CD4-positive, alpha-beta T cell treated with Interleukin-12 subunit alpha and Interleukin-12 subunit beta, for 1 hour (primary cell): ENCODE results near the gene ERFE.
"Not testable (repeated sequence)": the region's sequence is repeated elsewhere in the genome, so short reads cannot be mapped to it uniquely, and the experiment has no call there.

Experiments
- DNase-seq: peaks from one replicate; pipeline ENCODE4 v3.0.0-alpha.2; 2020

Gene ERFE

GRCh38 chr2:238170386-238171071, 11.8 kb downstream of the ERFE start:
- no peak for DNase-seq

GRCh38 chr2:238171072-238171431, 12.3 kb downstream of the ERFE start:
- DNase-seq = not testable (repeated sequence)

DNA sequence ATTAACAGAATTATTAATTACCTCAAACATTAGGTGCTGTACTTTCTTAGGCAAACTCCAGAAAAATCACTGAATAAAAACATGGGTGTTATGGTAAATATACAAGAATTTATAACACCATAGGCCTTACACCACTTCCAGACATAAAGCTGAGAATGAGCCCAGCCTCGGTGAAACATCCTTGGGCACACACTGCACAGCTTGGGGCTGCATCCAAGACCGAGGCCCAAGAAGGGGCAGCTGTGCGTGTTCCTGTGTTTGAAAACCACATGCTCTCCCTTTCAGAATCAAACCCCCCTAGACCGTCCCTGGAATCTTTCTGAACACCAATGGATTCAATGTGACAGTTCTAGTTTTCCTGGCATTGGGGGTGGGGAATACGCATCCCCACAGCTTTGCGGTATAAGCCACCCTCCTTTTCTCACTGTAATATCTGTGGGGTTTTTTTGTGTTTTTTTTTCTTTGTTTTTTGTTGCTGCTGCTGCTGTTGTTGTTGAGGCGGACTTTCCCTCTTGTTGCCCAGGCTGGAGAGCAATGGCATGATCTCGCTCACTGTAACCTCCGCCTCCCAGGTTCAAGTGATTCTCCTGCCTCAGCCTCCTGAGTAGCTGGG, 12.9 kb downstream of the ERFE start:
- no peak for DNase-seq

- DNase-seq = no peak
Observed at GRCh38 chr2:238172439-238172838, 13.7 kb downstream of the ERFE start.

DNA sequence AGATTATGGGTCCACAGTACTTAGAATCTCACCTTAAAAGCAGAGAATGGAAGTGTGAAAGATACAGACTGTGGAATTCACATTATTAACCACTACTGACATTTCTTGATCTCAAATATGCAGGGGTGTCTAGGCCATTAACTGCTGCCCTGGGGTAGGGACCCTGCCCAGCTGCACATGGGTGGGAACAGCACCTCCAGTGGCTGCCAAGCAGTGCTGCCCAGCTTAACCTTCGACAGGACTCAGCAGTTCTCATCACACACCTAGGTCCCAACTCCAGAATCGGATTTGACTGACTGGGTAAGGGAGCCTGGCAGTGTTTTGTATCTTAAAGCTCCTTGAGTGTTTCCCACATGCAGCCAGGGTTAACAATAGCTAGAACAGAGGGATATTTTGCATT, 14.9 kb downstream of the ERFE start:
- no peak for DNase-seq

DNA sequence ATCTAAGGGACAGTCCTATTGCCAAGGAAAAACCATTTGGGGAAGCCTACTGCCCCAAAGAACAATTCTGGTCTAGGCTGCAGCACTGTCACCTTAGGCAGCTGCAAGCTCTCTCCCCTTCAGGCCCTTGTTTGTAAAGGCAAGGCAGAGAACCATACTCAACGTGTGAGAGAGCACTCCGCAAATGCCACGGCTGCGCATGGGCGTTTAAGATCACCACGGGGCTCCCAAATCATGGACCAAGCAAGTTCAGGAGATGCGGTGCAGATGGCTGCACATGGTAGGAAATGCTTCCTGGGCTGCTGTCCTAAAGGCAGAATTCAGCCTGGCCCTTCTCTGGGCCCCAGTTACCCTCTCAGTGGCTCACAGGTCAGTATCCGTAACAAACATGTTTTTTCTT, 15.5 kb downstream of the ERFE start:
- DNase-seq = no peak

DNA sequence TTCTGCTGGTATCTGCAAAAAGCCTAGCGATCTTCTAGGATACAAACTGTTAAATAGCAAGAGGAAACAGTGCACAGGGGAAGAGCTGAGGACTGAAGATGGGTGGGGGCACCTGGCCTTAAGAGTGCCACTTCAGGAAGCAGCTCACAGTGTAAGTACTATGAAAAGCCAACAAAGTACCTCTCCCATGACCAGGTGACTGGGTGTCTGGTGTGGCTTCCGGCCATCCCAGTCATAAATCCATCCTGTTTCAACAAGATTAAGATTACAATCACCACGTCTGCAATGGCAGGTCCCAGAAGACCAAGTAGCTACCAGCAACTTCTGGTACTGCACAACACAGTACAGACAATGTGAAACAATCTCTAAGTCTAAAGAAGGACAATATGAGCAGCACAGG, 15.9 kb downstream of the ERFE start:
- DNase-seq = no peak

DNA sequence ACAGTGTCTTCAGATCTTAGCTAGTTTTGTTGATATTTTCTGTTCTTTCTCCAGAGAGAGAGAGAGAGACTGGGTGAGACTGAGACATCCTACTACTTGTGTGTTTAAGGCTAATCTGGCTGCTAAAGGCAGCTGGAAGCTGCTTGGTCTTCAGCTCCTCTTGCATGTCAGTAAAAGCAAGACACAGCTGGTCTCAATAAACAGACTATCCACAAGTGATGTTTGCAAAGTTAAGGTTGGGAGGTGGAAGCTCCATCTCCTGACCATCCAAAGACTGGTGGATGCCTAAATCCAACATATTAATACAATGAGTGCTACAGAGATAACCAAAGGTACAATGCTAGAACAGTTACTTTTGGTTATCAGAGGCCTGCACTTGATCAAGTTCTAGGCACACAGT, 17.8 kb downstream of the ERFE start:
- no peak for DNase-seq

DNA sequence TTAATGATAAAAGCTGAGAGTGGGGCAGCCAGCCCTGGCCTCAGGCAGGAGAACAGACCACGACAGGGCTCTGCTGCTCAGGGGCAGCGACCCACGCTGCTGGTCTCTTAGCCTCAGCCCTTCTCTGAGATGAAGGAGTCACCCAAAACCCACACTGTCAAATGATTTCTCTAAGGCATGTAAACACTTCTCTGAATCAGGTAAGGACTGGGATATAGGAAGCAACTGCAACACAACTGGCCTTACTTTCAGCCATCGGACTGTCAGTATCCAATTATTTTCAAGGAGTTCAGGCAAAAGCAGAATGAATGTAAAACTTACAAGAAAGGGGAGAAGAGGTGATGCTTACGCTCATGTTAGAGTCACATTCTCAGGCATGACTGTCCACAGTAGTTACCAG, 21.8 kb downstream of the ERFE start:
- DNase-seq = no peak

DNA sequence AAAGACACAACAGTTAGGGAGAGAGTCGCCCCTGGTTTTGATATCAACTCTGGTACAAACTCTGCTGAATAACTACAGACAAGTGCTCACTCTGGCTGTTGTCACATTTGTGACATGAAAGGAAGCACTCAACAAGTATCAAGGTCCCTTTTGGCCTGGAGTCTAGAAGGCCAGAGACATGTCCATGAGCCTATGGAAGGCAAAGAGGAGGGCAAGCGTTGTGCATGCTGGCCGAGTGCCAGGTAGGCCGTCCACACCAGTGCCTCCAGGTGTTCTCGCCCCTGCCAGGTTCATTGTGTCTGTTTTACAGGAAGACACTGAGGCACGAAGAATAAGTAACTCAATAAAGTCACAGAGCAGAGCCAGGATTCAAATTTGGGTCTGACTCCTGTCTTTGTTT, 23.6 kb downstream of the ERFE start:
- DNase-seq = no peak

GRCh38 chr2:238183821-238184220, 25.1 kb downstream of the ERFE start:
- DNase-seq = no peak

DNA sequence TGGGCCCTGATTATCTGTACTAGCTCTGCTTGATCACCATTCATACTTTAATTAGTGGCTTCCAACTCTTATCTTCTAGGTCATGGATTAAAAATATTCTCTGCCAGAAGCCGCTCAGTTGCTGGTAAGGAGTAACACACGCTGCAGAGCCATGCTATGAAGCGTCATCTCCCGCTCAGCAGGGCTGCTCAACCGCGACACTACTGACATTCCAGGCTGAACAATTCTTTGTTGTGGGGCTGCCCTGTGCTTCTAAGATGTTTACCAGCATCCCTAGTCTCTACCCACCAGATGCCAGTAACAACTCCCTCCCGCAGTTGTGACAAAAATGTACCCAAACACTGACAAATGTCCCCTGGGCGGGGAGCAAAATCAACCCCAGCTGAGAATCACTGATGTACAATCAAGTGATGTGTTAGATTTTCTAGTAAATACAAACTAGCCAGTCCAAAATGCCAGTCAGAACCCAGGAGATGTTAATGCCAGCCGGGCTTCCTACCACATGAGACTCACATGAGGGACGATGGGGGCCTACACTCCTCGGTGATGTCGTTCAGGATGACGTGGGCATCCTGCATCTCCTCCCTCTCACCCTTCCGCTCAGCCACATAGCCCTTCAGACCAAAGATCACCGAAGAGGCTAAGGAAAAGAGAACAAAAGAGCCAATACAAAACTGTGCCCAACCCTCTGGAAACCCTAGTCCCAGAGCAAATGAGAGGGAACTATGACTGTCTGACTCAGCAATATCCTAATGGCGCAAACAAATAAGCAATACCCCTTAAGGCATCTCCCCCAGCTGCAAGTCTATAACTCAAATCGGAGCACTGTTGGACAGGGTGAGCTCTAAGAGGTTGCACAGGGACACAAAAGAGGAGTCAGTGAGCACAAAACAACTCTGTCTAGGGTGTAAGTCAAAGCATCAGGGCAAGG, 29.1 kb downstream of the ERFE start:
- no peak for DNase-seq

GRCh38 chr2:238190445-238190844, 31.7 kb downstream of the ERFE start:
- no peak for DNase-seq

- peak; percentile 25 for DNase-seq
Observed at GRCh38 chr2:238202326-238203093, 43.7 kb downstream of the ERFE start.

- DNase-seq = peak; percentile 92
Observed at GRCh38 chr2:238203094-238203972, 44.6 kb downstream of the ERFE start, which contains the start of gene ILKAP. ILKAP (minus strand) TSS chr2:238203695; CDS start chr2:238203553, 142 bp downstream.

- DNase-seq = no peak
Observed at GRCh38 chr2:238203973-238204683, 45.4 kb downstream of the ERFE start.

GRCh38 chr2:238207006-238207405, 48.2 kb downstream of the ERFE start:
- DNase-seq = no peak

GRCh38 chr2:238216651-238217184, 57.9 kb downstream of the ERFE start:
- DNase-seq = no peak
